Neuronal stem cell (in vitro differentiated cells): ENCODE results near the gene SYT1.

Experiments used
- DNase-seq: peaks from one replicate; pipeline ENCODE4 v3.0.0-alpha.2; 2013; ENCODE audit warnings: low spot score
- H2AFZ ChIP-seq: one replicate; pipeline ENCODE4 v1.6.1; 2013; ENCODE audit warnings: mild to moderate bottlenecking, low read length, inconsistent platforms
- H2AK5ac ChIP-seq: 2 replicates; pipeline ENCODE4 v1.6.1; 2013; ENCODE audit warnings: low read depth, mild to moderate bottlenecking, inconsistent platforms, low read length, moderate library complexity, mixed read lengths
- H2BK120ac ChIP-seq: 2 replicates; pipeline ENCODE4 v1.6.1; 2013; ENCODE audit warnings: low read depth, mild to moderate bottlenecking, inconsistent platforms, low read length, moderate library complexity, mixed read lengths
- H2BK12ac ChIP-seq: one replicate; pipeline ENCODE4 v1.6.1; 2013; ENCODE audit warnings: low read length, inconsistent platforms
- H2BK15ac ChIP-seq: 2 replicates; pipeline ENCODE4 v1.6.1; 2013; ENCODE audit warnings: mild to moderate bottlenecking, low read length, inconsistent platforms, mixed read lengths
- H2BK5ac ChIP-seq: one replicate; pipeline ENCODE4 v1.6.1; 2013; ENCODE audit warnings: inconsistent platforms, mild to moderate bottlenecking, low read length, moderate library complexity
- H3K14ac ChIP-seq: one replicate; pipeline ENCODE4 v1.6.1; 2013; ENCODE audit warnings: low read length, inconsistent platforms
- H3K18ac ChIP-seq: 2 replicates; pipeline ENCODE4 v1.6.1; 2013; ENCODE audit warnings: low read length, inconsistent platforms
- H3K23ac ChIP-seq: 2 replicates; pipeline ENCODE4 v1.6.1; 2013; ENCODE audit warnings: low read depth, mild to moderate bottlenecking, mixed read lengths, low read length, inconsistent platforms; ENCODE audit not compliant: poor library complexity
- H3K27ac ChIP-seq: replicated peaks from 3 replicates; pipeline ENCODE4 v1.5.1; 2013; ENCODE audit warnings: low read length, inconsistent platforms
- H3K27me3 ChIP-seq, 3 experiments: 2 replicates each; pipeline ENCODE4 v1.6.1; 2013; ENCODE audit warnings: low read length in 3 of 3, mild to moderate bottlenecking in 2 of 3, inconsistent platforms in 1 of 3, low read depth in 1 of 3, mixed read lengths in 1 of 3, moderate library complexity in 1 of 3; ENCODE audit not compliant: control insufficient read depth in 3 of 3, insufficient read depth in 3 of 3
- H3K36me3 ChIP-seq, 2 donors: replicated peaks in 1 of 2; 2 replicates each; pipeline ENCODE4 v1.6.1; 2013; ENCODE audit warnings: low read length in 2 of 2; ENCODE audit not compliant: control insufficient read depth in 2 of 2, insufficient read depth in 2 of 2
- H3K4ac ChIP-seq: 2 replicates; pipeline ENCODE4 v1.6.1; 2013; ENCODE audit warnings: inconsistent platforms, mild to moderate bottlenecking, low read length, moderate library complexity
- H3K4me1 ChIP-seq, 2 donors: 1 replicate in 1 of 2; 2 replicates in 1 of 2; pipeline ENCODE4 v1.6.1; 2013; ENCODE audit warnings: low read length in 2 of 2, low read depth in 1 of 2; ENCODE audit not compliant: control insufficient read depth in 2 of 2, insufficient read depth in 1 of 2
- H3K4me2 ChIP-seq: one replicate; pipeline ENCODE4 v1.6.1; 2013; ENCODE audit warnings: mild to moderate bottlenecking, low read length, inconsistent platforms; ENCODE audit not compliant: insufficient read depth, poor library complexity, severe bottlenecking
- H3K4me3 ChIP-seq, 2 donors: 2 replicates each; pipeline ENCODE4 v1.5.1; 2013; ENCODE audit warnings: low read length in 2 of 2, mild to moderate bottlenecking in 2 of 2, inconsistent platforms in 1 of 2, moderate library complexity in 1 of 2
- H3K79me1 ChIP-seq: one replicate; pipeline ENCODE4 v1.6.1; 2013; ENCODE audit warnings: low read depth, mild to moderate bottlenecking, inconsistent platforms, low read length, moderate library complexity
- H3K9ac ChIP-seq: one replicate; pipeline ENCODE4 v1.6.1; 2013; ENCODE audit warnings: mild to moderate bottlenecking, low read depth, low read length, inconsistent platforms; ENCODE audit not compliant: poor library complexity
- H3K9me3 ChIP-seq, 2 donors: replicated peaks in 1 of 2; 2 replicates each; pipeline versions ENCODE3 to v1.6.1; 2013; ENCODE audit warnings: low read length in 2 of 2, mild to moderate bottlenecking in 2 of 2, inconsistent platforms in 1 of 2, low read depth in 1 of 2, mixed read lengths in 1 of 2, moderate library complexity in 1 of 2; ENCODE audit not compliant: control insufficient read depth in 2 of 2, insufficient read depth in 1 of 2
- H4K8ac ChIP-seq: one replicate; pipeline ENCODE4 v1.6.1; 2013; ENCODE audit warnings: low read depth, mild to moderate bottlenecking, inconsistent platforms, low read length, moderate library complexity
- H4K91ac ChIP-seq: one replicate; pipeline ENCODE4 v1.6.1; 2013; ENCODE audit warnings: low read length, low read depth, mild to moderate bottlenecking, inconsistent platforms; ENCODE audit not compliant: poor library complexity
- WGBS, 2 donors: extraction: QIAGEN DNeasy Blood & Tissue Kit; methylation state at CpG; one replicate each; pipeline ENCODE4 v1.1.7; 2013; ENCODE audit warnings: missing lambda C conversion rate in 2 of 2, mixed read lengths in 1 of 2; ENCODE audit not compliant: insufficient read length in 2 of 2, insufficient replicate concordance in 1 of 2; ENCODE audit errors: extremely low coverage in 2 of 2; 5-methylcytosine and 5-hydroxymethylcytosine counted together

Gene SYT1

GRCh38 chr12:79326222-79326621, 461.6 kb downstream of the SYT1 start:
- H3K9ac ChIP-seq = no peak overlapping the region
- H3K14ac ChIP-seq = no peak overlapping the region
- H3K27me3 ChIP-seq = no peaks in the 10 kb centered on the region
- H3K4ac ChIP-seq = no peak overlapping the region
- H3K4me2 ChIP-seq = no peak overlapping the region
- no peak overlapping the region for H4K8ac ChIP-seq
- no peaks in the 10 kb centered on the region for H3K79me1 ChIP-seq
- H3K9me3 ChIP-seq = no peaks in the 10 kb centered on the region
- H2BK12ac ChIP-seq = no peak overlapping the region
- H3K23ac ChIP-seq = no peak overlapping the region
- H3K4me1 ChIP-seq = no peaks in the 10 kb centered on the region
- H4K91ac ChIP-seq = no peak overlapping the region
- H2BK15ac ChIP-seq = no peak overlapping the region
- no peak overlapping the region for H2BK120ac ChIP-seq
- H2AFZ ChIP-seq = no peak overlapping the region
- no peak overlapping the region for H3K4me3 ChIP-seq
- H2BK5ac ChIP-seq = no peak overlapping the region
- H3K18ac ChIP-seq = no peak overlapping the region
- WGBS, 2 donors = no CpG with 5 or more reads among the region's 2 CpGs
- no peak overlapping the region for H3K27ac ChIP-seq
- H2AK5ac ChIP-seq = no peak overlapping the region
- no peak for DNase-seq
- no peaks in the 10 kb centered on the region for H3K36me3 ChIP-seq

GRCh38 chr12:79326663-79327062, 462.1 kb downstream of the SYT1 start:
- no peaks in the 10 kb centered on the region for H3K36me3 ChIP-seq
- no peak overlapping the region for H4K8ac ChIP-seq
- H3K18ac ChIP-seq = no peak overlapping the region
- no peak overlapping the region for H2AK5ac ChIP-seq
- H3K9ac ChIP-seq = no peak overlapping the region
- no peak overlapping the region for H2AFZ ChIP-seq
- H3K4ac ChIP-seq = no peak overlapping the region
- no CpG with 5 or more reads among the region's 2 CpGs for WGBS, 2 donors
- no peak overlapping the region for H3K14ac ChIP-seq
- no peaks in the 10 kb centered on the region for H3K27me3 ChIP-seq
- H3K4me1 ChIP-seq = no peaks in the 10 kb centered on the region
- no peak overlapping the region for H3K4me2 ChIP-seq
- no peak for DNase-seq
- H3K4me3 ChIP-seq = no peak overlapping the region
- no peaks in the 10 kb centered on the region for H3K79me1 ChIP-seq
- H3K27ac ChIP-seq = no peak overlapping the region
- H2BK5ac ChIP-seq = no peak overlapping the region
- no peaks in the 10 kb centered on the region for H3K9me3 ChIP-seq
- no peak overlapping the region for H4K91ac ChIP-seq
- H2BK120ac ChIP-seq = no peak overlapping the region
- no peak overlapping the region for H2BK12ac ChIP-seq
- H3K23ac ChIP-seq = no peak overlapping the region
- no peak overlapping the region for H2BK15ac ChIP-seq

GRCh38 chr12:79327465-79327864, 462.9 kb downstream of the SYT1 start:
- H4K91ac ChIP-seq = no peak overlapping the region
- WGBS, 2 donors = no CpG with 5 or more reads among the region's 1 CpG
- no peak overlapping the region for H2AFZ ChIP-seq
- DNase-seq = no peak
- H2BK12ac ChIP-seq = no peak overlapping the region
- H3K4ac ChIP-seq = no peak overlapping the region
- no peak overlapping the region for H2BK5ac ChIP-seq
- no peak overlapping the region for H3K27ac ChIP-seq
- no peak overlapping the region for H2AK5ac ChIP-seq
- H3K4me2 ChIP-seq = no peak overlapping the region
- H3K4me3 ChIP-seq = no peak overlapping the region
- H3K4me1 ChIP-seq = no peaks in the 10 kb centered on the region
- H2BK15ac ChIP-seq = no peak overlapping the region
- H3K23ac ChIP-seq = no peak overlapping the region
- H3K9ac ChIP-seq = no peak overlapping the region
- H2BK120ac ChIP-seq = no peak overlapping the region
- H4K8ac ChIP-seq = no peak overlapping the region
- H3K36me3 ChIP-seq = no peaks in the 10 kb centered on the region
- H3K9me3 ChIP-seq = no peaks in the 10 kb centered on the region
- H3K79me1 ChIP-seq = no peaks in the 10 kb centered on the region
- H3K14ac ChIP-seq = no peak overlapping the region
- H3K27me3 ChIP-seq = no peaks in the 10 kb centered on the region
- H3K18ac ChIP-seq = no peak overlapping the region

GRCh38 chr12:79329933-79330332, 465.4 kb downstream of the SYT1 start:
- H4K91ac ChIP-seq = no peak overlapping the region
- H3K18ac ChIP-seq = no peak overlapping the region
- H2AFZ ChIP-seq = no peak overlapping the region
- no peaks in the 10 kb centered on the region for H3K79me1 ChIP-seq
- no peak for DNase-seq
- WGBS, 2 donors = no CpG with 5 or more reads among the region's 2 CpGs
- no peak overlapping the region for H3K4me3 ChIP-seq
- H2AK5ac ChIP-seq = no peak overlapping the region
- H3K4ac ChIP-seq = no peak overlapping the region
- H3K4me2 ChIP-seq = no peak overlapping the region
- H3K36me3 ChIP-seq = no peaks in the 10 kb centered on the region
- no peak overlapping the region for H3K9ac ChIP-seq
- H2BK5ac ChIP-seq = no peak overlapping the region
- H4K8ac ChIP-seq = no peak overlapping the region
- no peak overlapping the region for H2BK120ac ChIP-seq
- H3K27ac ChIP-seq = no peak overlapping the region
- no peak overlapping the region for H2BK15ac ChIP-seq
- no peaks in the 10 kb centered on the region for H3K9me3 ChIP-seq
- no peaks in the 10 kb centered on the region for H3K27me3 ChIP-seq
- H3K14ac ChIP-seq = no peak overlapping the region
- no peak overlapping the region for H3K23ac ChIP-seq
- H2BK12ac ChIP-seq = no peak overlapping the region
- H3K4me1 ChIP-seq = no peaks in the 10 kb centered on the region
